Activated T-cell treated with anti-CD3 and anti-CD28 coated beads for 48 hours (primary cell): ENCODE results near the gene ATF1.
"Not testable (repeated sequence)": the region's sequence is repeated elsewhere in the genome, so short reads cannot be mapped to it uniquely, and the experiment has no call there.

Experiments used
- DNase-seq: peaks from one replicate; pipeline ENCODE4 v3.0.0-alpha.2; 2020; ENCODE audit warnings: low read depth

The ATF1 gene

DNA sequence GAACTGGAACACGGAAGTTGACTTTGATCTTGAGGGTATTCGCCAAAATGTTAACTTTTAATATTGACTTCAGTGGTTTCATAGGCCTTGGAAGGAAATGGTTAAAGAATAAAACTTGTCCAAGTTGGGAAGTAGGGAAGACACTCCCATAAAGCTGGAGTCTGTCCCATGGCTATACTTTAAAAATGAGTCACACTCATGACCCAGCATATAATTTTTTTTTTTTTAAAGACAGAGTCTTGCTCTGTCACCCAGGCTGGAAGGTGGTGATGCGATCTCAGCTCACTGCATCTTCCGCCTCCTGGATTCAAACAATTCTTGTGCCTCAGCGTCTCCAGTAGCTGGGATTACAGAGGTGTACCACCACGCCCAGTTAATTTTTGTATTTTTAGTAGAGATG lies 98.4 kb downstream of the ATF1 start:
- no peak for DNase-seq

DNA sequence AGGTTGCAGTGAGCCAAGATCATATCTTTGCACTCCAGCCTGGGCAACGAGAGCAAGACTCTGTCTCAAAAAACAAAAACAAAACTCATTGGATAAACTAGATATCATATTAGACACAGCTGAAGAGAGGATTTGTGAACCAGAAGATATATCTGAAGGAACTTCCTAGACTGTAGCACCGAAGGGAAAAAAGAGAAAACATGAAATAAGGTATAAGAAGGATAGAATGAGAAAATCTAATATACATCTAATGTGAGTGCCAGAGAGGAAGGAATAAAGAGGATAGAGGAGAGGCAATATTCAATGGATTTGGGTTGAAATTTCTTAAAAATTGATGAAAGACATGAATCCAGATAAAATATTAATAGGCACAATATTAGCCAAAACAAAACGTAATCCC lies 101.4 kb downstream of the ATF1 start:
- DNase-seq, result no peak

DNA sequence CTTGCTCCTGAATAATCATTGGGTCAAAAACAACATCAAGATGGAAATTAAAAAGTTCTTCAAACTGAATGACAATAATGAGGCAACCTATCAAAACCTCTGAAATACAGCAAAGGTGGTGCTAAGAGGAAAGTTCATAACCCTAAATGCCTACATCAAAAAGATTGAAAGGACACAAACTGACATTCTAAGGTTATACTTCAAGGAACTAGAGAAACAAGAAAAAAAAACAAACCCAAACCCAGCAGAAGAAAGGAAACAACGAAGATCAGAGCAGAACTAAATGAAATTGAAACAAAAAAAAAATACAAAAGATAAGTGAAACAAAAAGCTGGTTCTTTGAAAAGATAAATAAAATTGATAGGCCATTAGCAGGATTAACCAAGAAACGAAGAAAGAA lies 105.0 kb downstream of the ATF1 start:
- DNase-seq, result not testable (repeated sequence)
